GM18517 (cell line): ENCODE measurements around the gene GALNTL6.
"Not testable (repeated sequence)": the region's sequence is repeated elsewhere in the genome, so short reads cannot be mapped to it uniquely, and the experiment has no call there.

Experiments used
- ATAC-seq: cut with Tn5 transposase; IDR thresholded peaks from one replicate; pipeline ENCODE4 v1.9.1; 2021; ENCODE audit warnings: mild to moderate bottlenecking, moderate library complexity; ENCODE audit not compliant: unreplicated experiment

GALNTL6 gene

DNA sequence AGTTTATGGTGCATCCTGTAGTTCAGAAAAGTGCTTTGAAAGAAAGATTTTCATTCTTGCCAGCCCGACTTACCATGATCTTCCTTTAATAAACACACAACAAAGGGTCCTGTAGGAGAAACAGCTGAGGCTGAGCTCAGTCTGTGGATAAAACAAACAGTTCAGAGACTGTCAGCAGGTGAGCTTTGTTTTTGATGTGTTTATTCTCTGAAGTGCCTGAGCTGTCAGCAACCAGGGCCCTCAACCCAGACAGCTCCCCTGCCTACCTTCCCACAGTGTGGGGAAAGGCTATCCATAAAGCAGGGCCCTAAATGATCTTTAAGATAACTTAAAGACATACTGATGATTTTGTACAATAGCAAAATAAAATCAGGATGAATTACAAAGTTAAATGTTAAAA, 896.2 kb downstream of the GALNTL6 start:
- ATAC-seq, result no peak

DNA sequence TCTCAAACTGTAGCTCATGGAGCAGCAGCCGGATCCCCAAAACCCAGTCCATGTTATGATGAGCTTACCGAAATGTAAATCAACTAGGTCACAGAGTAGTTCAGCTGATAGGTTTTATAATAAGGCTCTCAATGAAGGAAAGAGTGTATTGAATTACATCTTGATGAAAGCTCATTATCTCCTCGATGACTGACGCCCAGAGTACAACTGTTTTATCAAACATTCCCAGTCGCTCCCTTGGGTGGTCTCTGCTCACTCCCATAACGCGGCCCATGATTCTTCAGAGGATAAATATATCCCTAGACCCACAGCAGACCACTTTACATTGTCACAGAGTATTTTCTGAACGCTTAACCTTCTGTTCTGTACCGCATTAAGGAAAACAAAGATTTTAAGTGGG, 903.1 kb downstream of the GALNTL6 start:
- no peak for ATAC-seq

DNA sequence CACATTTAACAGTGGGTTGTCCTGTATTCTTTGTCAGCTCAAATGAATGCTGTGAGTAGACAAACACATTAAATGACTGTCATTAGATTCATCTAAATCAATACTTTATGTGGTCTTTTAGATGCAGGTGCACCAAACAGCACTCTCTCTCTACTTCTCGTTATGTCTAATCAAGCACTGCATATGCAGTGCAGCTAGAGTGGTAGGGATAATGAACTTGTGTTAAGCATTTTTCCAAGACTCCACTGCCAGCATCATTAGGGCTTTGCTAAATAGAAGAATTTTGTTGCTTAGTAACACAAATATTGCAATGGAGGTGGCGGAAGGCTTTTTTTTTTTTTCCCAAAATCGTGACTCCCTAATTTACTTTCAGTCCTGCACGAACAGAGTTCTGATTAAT, 908.5 kb downstream of the GALNTL6 start:
- no peak for ATAC-seq

DNA sequence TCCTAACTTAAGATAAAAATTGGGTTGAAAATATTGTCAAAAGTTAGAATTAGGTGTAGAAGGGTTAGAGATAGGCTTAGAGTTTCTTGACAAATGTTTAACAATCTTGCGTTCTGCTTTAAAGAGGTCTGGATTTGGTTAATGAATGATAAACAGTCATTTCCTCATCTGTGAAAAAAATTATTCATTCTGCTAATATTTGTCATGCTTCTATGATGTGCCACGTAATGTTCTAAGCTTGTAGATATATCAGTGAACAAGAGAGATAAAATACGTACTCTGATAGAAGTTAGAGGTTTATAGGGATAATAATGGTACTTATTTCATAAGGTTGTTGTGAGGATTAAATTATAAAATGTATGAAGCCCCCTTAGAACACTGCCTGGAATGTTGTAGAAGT, 912.4 kb downstream of the GALNTL6 start:
- ATAC-seq, result no peak

DNA sequence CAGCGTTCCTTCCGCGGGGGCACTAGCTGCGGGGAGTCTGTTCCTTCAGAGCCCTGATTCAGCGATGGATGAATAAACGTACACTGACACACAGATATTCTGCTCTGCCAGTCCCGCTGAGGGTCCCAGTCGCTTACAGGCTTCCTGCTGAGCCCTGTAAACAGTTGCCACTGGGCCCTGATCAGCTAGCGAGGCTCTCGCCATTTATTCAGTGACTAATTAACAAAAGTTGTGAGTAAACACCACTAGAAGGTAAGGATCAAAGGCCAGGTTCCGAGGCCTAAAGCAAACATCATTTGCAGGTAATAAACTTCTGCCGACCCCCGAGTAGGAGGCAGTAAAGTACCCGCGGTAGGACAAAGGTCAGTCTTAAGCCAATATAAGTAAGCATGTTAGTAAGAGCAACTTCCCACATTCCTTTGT, 912.8 kb downstream of the GALNTL6 start:
- ATAC-seq, result no peak

DNA sequence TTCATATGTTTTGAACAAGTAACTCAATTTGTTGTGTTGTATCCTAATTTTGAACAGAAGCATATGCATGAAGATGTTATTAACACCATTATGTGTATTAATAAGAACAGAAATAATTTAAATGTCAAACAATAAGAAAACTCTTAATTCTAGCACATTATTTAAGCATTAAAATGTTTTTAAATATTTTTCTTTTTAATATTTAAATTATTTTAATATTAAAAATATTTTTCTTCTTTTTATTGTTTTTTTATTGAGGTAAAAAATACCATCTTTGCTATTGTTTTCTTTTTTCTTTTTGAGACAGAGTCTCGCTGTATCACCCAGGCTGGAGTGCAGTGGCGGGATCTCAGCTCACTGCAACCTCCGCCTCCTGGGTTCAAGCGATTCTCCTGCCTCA, 914.4 kb downstream of the GALNTL6 start:
- no peak for ATAC-seq

DNA sequence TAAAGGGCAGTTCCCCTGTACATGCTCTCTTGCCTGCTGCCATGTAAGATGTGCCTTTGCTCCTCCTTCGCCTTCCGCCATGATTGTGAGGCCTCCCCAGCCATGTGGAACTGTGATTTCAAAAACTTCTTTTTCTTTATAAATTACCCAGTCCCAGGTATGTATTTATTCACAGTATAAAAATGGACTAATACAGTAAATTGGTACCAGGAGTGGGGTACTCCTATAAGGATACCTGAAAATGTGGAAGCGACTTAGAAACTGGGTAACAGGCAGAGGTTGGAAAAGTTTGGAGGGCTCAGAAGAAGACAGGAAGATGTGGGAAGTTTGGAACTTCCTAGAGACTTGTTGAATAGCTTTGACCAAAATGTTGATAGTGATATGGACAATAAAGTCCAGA, 920.4 kb downstream of the GALNTL6 start:
- not testable (repeated sequence) for ATAC-seq

DNA sequence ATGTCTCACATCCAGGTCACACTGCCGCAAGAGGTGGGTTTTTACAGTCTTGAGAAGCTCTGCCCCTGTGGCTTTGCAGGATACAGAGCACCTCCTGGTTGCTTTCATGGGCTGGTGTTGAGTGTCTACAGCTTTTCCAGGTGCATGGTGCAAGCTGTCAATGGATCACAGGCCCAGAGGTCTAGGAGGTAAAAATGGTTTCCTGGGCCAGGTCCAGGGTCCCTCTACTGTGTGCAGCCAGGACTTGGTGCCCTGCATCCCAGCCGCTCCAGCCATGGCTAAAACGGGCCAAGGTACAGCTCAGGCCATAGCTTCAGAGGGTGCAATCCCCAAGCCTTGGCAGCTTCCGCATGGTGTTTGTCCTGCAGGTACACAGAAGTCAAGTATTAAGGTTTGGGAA, 921.4 kb downstream of the GALNTL6 start:
- no peak for ATAC-seq

DNA sequence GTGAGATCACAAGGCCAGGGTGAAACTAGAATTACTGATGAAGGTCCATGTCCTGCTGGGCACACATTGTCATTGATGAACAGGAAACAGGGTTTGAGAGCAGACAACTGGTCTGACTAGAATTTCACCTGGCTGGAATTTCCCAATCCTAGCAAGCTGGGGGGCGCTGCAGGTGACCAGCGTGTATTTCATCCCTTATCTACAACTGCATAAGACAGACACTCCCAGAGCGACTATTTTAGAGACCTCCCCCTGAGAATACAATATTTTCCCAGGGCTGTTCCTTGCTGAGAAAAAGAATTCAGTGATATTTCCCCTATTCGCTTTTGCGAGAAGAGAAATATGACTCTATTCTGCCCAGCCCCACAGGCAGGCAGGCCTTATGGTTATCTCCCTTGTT, 922.8 kb downstream of the GALNTL6 start:
- no peak for ATAC-seq

DNA sequence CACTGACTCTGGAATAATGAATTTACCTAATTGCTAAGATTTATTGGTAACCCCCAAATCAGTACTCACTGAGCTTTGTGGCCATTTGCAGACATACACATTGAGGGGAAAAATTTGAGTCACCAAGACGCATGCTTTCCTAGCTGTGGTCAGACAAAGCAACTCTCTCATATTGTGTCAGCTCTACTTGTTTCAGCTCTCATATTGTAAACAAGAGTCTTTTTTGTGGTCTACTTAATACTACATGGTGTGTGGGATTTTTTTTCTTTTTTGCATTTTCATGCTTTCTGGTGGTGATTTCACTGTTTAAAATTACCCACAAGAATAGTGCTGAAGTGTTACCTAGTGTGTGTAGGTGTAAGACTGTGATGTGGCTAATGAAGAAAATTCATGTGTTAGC, 927.2 kb downstream of the GALNTL6 start:
- peak; percentile 100 for ATAC-seq

DNA sequence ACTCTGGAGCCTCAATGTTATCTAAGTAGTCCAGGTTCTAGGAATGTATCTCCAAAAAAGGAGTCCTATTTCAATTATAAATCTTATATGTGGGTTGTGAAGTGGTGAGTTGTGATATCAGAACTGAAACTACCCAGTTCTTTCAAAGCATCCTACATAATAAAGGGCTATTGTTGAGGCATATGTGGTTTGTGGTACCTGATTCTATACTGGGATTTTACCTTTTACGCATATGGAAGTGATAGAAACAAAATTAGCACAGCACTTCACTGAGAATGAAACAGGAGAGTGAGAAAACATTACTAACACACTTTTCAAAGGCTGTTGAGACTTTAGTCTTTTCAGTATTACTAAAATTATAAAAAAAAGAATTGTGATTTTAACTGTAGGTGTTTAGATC, 937.7 kb downstream of the GALNTL6 start:
- ATAC-seq, result peak; percentile 99

DNA sequence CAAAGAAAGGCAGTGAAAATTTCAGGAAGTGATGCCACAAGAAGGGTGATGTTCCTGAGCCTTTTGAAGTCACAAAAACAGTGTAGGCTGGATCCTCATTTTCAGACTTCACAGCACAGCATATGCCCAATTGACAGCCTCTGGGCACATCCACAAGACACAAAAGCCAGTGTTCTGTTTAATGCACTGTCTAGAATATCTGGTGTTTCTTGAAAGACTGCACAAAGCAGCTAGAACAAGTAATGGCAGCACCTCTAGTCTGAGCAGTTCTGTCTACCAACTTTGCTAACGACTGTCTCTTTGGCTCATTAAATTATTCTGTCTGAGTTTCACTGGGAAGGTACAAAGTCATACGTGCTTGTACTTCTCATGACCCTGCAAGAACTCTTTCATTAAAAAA, 938.3 kb downstream of the GALNTL6 start:
- ATAC-seq, result peak; percentile 11

DNA sequence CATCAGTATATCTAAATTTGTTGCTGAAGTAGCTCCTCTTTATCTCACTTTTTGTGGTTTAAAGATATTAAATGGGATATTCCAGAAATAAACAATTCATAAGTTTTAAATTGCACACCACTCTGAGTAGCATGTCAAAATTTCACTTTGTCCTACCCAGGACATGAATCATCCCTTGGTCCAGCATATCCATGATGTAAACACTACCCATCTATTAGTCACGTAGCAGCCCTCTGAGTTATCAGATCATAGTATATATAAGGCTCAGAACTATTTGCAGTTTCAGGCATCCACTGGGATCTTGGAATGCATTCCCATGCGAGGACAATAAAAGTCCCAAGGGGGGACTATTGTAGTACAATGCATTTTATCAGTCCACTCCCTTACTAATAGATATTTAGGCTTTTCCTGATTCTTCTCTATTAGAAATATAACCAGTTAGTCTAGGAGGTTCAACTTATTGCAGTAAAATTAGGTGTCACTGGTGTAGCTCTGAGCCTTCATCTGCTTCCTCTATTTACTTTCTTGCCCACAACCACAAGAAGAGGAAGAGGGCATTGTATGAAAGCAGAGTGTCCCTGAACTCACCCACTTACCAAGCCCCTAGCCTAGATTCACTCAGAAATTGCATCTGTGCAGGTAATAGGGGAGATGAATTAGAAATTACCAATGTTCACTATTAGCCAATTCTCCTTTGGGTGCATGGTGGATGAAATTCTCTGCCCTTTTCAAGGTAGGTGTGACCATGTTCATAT, 945.6 kb downstream of the GALNTL6 start:
- ATAC-seq, result no peak

DNA sequence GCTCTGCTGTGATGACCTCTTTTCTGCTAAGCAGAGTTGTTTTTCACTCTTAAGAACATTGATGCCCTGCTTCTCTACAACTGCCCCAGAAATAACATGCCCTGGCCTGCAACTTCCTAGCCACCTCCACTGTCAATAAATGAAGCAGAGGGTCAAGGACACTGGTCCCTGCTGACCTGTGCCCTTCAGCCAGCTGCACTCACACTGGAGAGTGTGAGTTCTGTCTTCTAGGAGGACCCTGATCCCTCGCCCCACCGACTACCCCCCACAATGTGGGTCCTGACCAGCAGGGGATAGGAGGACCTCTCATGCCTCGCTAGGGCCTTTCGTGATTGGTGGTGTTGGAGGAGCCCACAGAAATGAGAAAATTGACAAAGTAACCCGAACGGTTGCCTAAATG, 947.3 kb downstream of the GALNTL6 start:
- ATAC-seq, result no peak

DNA sequence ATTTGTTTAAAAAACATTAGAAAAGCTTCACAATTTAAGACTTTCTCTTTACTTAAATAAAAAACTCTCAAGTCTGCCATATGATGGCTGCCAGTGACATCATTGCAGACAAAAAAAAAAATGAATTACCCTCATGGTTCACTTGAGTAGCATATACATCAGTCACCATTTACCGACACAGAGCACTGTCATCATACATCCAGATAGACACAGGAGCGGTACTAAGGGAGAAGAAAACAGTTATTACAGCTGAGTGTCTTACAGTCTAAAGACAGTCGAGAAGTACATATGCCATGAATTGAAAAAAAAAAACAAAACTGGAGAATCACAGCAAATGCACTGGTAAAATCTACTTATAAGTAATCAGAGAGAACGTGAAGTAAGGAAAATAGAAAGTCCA, 949.7 kb downstream of the GALNTL6 start:
- no peak for ATAC-seq

DNA sequence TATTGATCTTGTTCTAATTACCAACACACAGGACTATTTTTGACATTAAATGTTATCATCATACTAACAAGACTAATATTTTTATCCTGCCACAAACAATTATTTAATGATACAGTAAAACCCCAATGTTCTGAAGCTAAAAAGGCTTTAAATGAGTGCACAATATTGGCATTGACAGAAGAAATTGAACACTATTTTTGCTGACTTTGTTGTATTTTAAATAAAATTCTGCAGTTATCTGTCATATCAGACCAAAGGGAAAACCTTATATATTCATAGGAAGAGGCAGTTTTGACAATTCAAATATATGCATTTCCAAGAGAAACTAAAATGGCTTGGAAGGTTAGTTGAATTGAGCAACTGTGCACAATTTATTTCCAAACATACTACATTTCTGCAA, 957.6 kb downstream of the GALNTL6 start:
- no peak for ATAC-seq

DNA sequence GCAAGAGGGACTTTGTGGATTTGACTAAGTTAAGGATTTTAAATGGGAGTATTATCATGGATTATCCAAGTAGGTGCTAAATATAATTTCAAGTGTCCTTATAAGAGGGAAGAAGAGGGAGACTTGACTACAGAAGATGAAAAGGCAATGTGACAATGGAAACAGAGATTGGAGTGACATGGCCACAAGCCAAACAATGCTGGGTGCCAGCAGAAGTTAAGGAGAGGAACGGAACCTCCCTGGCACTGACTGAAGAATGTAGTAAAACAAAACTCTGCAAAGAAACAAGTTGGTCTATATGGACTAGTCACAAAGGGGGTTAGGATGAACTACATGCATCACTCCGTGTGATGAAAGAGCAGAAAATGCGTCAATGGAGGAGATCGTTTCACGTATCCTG, 959.6 kb downstream of the GALNTL6 start:
- no peak for ATAC-seq

DNA sequence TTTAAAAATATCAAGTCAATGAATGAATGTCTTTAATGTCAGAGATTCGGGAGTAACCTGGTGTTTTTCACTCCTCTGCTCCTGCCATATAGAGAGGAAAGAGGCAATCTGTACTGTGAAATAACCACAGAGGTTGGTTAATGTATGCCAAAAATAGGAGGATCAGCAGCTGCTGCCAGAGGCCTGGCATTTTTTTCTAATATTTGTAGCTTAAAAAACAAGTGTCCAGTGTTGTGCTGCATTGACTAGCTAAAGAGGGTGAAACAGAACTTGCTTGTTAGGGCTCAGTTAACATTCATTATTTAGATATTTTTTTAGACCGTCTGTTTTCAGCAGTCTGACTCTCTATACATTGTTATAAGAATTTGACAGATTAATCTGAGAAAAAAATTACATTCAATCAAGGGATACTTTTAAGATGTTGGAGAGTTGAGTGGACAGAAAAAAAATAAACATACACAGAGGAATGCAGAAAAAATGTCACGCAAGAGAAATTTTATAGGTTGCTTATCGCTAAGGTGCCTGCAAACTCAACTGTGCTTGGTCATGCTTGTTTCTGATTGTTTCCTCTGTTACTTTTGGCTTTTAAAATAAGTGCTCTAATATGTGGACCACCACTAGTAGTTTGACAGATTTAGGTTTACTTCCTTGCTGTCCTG, 963.1 kb downstream of the GALNTL6 start:
- no peak for ATAC-seq

DNA sequence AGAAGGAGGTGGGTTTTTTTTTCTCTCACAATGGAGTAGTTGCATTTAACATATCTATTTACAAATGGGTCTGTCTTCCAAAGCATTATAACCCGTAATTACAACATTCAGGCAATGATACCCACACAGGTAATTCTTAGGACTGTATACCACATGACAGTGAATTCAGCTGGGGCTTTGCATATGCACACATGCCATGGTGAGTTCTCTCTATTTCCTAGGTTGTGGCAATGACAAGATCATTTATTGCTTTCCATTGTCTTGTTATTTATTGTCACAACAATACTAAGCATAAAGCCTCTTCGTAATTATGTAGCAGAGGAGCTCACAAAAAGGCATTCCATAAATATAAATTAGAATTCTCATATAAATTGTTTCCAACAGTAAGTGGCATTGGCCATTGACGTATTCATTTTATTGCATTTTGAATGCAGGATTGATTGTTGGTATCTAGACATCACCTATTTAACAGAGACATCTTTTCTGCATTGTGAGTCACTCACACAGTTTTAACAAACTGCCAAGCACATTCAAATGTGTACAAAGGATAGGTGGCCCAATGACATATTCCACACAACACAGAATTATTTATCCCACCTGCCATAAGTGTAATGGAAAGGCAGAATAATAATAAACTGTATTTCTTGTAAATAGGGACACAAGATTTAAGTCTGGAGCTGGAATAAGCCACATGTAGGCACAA, 964.7 kb downstream of the GALNTL6 start:
- ATAC-seq, result no peak

DNA sequence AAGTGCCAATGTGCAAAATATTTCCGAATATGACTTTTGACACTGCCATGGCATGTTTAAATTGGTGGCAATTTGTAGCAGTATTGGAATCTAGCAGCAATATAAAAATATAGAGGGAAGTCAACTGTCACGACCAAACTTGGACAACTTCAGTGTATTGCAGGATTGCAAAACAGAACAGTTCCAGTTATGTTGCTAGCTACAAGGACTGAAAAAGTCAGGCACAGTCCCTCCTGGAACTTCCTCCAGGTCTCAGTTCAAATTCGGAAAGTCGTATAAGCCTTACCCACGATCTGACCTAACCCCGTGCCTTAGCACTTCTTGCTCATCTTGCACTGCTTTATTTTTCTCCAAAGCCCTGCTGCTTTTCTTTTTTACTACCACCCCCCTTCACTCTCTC, 965.4 kb downstream of the GALNTL6 start:
- ATAC-seq, result no peak

DNA sequence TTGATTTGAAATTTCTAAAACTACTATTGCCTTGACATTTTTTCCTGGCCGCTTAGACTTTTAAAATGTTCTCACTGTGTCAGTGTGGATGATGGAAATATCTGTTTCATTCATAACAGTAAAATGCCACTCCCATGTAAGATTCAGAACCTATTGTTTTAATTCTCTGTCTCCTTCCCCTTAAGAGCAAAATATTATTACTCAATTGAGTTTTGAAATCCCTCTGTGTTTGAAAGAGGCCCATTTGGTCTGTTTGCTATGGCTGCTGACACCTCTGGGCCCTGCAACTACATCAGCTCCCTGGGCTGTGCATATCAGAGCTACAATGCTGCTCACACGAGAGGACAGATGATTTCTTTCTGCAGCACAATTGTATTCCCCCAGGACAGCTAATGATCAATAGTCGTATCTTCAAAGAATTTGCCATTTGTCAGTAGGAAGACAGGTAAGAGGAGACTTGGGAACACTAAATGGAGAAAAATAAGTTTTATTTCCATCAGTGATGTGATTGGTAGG, 967.4 kb downstream of the GALNTL6 start:
- no peak for ATAC-seq

DNA sequence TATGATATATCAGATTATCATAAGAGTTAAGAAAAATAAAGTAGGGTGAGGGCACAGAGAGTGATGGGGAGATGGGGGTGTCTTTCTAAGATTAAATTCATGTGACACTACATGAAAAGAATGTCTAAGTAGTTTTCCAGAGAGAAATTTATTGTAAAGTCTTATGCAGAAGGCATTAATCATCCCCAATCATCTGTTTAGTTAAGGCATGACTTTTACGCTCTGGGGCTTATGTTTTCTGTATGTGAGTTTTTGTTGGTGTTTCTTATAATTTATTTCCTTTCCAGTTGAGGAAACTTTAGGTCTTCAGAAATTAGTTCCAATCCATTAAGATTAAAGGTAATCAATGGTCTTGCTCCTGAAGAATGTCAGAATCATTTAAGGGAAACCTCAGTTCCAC, 972.4 kb downstream of the GALNTL6 start:
- ATAC-seq, result no peak
